HepG2 (cell line): ENCODE results near the gene PRKCE.

Experiments
- AKAP8 ChIP-seq: sonication (generic); formaldehyde crosslinking; IDR thresholded peaks from 2 replicates; pipeline ENCODE4 v1.5.1; 2020; ENCODE audit warnings: mild to moderate bottlenecking, missing genetic modification reagents
- DR1 ChIP-seq: sonication (generic); formaldehyde crosslinking; IDR thresholded peaks from 2 replicates; pipeline ENCODE4 v1.8.0; 2021; ENCODE audit warnings: mild to moderate bottlenecking, missing genetic modification reagents, inconsistent platforms
- EZH2 ChIP-seq: conservative IDR thresholded peaks from 2 replicates; pipeline ENCODE4 v1.6.1; 2012; ENCODE audit warnings: mild to moderate bottlenecking, low read depth, low read length, moderate library complexity
- RAD51 ChIP-seq: fragments of 450-650 bp; IDR thresholded peaks from 2 replicates; pipeline ENCODE4 v1.6.1; 2016; ENCODE audit warnings: borderline replicate concordance
- SNRNP70 ChIP-seq: fragments of 200-400 bp; formaldehyde crosslinking; IDR thresholded peaks from 2 replicates; pipeline ENCODE4 v1.6.1; 2017; ENCODE audit warnings: mild to moderate bottlenecking, low read depth, low read length, moderate library complexity
- TARDBP ChIP-seq: sonication (generic); formaldehyde crosslinking; IDR thresholded peaks from 2 replicates; pipeline ENCODE4 v1.8.0; 2022; ENCODE audit warnings: mild to moderate bottlenecking, missing genetic modification reagents
- TP53 ChIP-seq: sonication (generic); formaldehyde crosslinking; conservative IDR thresholded peaks from 2 replicates; pipeline ENCODE4 v1.4.0; 2020; ENCODE audit warnings: missing genetic modification reagents
- ZNF207 ChIP-seq: fragments of 450-650 bp; IDR thresholded peaks from 2 replicates; pipeline ENCODE4 v1.6.1; 2016; ENCODE audit warnings: antibody characterized with exemption, borderline replicate concordance
- ZNF589 ChIP-seq: sonication (generic); formaldehyde crosslinking; conservative IDR thresholded peaks from 2 replicates; pipeline ENCODE4 v1.8.0; 2022; ENCODE audit warnings: mild to moderate bottlenecking, moderate library complexity, missing genetic modification reagents
- TF ChIP-seq, protein P1 (sequence below): sonication (generic); formaldehyde crosslinking; IDR thresholded peaks from 2 replicates; pipeline ENCODE4 v1.9.0; 2021; ENCODE audit warnings: missing genetic modification reagents, borderline replicate concordance
- TF ChIP-seq, protein P2 (sequence below): sonication (generic); formaldehyde crosslinking; IDR thresholded peaks from 2 replicates; pipeline ENCODE4 v1.5.1; 2020; ENCODE audit warnings: missing genetic modification reagents, mild to moderate bottlenecking, borderline replicate concordance
- TF ChIP-seq, protein P3 (sequence below): sonication (generic); IDR thresholded peaks from 2 replicates; pipeline ENCODE4 v1.6.1; 2016; ENCODE audit warnings: low read depth, borderline replicate concordance
- TF ChIP-seq, protein P4 (sequence below): sonication (generic); formaldehyde crosslinking; IDR thresholded peaks from 2 replicates; pipeline ENCODE4 v1.5.0; 2020; ENCODE audit warnings: mild to moderate bottlenecking, missing genetic modification reagents, borderline replicate concordance

DNA sequence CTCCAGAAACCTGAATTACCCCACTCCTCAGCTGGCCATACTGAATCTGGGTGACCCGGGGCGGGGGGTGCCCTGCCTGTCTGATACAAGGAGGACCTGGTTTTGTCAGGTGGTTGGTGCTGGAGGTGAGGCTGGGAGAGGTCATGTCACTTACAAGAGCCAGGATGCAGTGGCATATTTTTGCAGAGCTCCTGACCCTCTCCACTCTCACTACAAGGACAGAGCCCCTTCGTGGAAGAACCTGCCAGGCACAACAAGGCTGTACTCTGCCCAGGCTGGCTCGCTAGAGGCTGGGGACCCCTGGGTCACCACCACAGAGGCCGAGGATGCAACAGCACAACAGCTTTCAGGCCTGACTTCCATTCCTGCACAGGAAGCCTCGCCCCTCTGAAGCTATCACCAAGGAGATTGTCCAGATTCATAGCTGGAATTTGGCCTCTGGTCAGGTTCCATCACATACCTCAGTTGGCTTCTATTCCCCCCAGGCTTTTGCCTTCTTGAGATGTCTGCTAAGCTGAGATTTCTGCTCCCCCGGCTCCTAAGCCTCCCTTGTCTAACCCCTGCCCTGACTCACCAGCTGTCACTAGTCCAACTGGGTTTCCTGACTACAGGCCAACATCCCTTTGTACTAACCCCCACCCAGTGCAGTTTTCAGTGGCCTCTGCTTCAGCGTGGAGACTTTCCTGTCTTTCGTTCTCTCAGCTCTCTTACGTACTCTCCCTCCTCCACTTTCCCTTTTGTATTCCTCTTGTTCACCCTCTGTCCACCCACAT lies 513.2 kb downstream of the PRKCE start:
- TF ChIP-seq ZNF207 (no peak), TARDBP (no peak), TP53 (no peak), EZH2 (no peak), RAD51 (no peak), ZNF589 (CRISPR knock-in tag) (no peak), DR1 (CRISPR knock-in tag) (no peak), AKAP8 (CRISPR knock-in tag) (no peak), SNRNP70 (no peak)
- TF ChIP-seq, protein P1, sequence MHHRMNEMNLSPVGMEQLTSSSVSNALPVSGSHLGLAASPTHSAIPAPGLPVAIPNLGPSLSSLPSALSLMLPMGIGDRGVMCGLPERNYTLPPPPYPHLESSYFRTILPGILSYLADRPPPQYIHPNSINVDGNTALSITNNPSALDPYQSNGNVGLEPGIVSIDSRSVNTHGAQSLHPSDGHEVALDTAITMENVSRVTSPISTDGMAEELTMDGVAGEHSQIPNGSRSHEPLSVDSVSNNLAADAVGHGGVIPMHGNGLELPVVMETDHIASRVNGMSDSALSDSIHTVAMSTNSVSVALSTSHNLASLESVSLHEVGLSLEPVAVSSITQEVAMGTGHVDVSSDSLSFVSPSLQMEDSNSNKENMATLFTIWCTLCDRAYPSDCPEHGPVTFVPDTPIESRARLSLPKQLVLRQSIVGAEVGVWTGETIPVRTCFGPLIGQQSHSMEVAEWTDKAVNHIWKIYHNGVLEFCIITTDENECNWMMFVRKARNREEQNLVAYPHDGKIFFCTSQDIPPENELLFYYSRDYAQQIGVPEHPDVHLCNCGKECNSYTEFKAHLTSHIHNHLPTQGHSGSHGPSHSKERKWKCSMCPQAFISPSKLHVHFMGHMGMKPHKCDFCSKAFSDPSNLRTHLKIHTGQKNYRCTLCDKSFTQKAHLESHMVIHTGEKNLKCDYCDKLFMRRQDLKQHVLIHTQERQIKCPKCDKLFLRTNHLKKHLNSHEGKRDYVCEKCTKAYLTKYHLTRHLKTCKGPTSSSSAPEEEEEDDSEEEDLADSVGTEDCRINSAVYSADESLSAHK: no peak
- TF ChIP-seq, protein P2, sequence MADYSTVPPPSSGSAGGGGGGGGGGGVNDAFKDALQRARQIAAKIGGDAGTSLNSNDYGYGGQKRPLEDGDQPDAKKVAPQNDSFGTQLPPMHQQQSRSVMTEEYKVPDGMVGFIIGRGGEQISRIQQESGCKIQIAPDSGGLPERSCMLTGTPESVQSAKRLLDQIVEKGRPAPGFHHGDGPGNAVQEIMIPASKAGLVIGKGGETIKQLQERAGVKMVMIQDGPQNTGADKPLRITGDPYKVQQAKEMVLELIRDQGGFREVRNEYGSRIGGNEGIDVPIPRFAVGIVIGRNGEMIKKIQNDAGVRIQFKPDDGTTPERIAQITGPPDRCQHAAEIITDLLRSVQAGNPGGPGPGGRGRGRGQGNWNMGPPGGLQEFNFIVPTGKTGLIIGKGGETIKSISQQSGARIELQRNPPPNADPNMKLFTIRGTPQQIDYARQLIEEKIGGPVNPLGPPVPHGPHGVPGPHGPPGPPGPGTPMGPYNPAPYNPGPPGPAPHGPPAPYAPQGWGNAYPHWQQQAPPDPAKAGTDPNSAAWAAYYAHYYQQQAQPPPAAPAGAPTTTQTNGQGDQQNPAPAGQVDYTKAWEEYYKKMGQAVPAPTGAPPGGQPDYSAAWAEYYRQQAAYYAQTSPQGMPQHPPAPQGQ (CRISPR knock-in tag): no peak
- TF ChIP-seq, protein P3, sequence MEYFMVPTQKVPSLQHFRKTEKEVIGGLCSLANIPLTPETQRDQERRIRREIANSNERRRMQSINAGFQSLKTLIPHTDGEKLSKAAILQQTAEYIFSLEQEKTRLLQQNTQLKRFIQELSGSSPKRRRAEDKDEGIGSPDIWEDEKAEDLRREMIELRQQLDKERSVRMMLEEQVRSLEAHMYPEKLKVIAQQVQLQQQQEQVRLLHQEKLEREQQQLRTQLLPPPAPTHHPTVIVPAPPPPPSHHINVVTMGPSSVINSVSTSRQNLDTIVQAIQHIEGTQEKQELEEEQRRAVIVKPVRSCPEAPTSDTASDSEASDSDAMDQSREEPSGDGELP: no peak
- TF ChIP-seq, protein P4, sequence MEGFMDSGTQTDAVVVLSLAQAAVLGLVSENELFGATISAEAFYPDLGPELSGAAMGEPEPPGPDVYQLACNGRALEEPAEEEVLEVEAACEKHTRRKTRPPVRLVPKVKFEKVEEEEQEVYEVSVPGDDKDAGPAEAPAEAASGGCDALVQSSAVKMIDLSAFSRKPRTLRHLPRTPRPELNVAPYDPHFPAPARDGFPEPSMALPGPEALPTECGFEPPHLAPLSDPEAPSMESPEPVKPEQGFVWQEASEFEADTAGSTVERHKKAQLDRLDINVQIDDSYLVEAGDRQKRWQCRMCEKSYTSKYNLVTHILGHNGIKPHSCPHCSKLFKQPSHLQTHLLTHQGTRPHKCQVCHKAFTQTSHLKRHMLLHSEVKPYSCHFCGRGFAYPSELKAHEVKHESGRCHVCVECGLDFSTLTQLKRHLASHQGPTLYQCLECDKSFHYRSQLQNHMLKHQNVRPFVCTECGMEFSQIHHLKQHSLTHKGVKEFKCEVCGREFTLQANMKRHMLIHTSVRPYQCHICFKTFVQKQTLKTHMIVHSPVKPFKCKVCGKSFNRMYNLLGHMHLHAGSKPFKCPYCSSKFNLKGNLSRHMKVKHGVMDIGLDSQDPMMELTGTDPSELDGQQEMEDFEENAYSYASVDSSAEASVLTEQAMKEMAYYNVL: no peak
